Uterus (tissue), 4 donors: ENCODE data around the gene PDIA6. TPM values are rescaled to one million over a fixed set of nuclear protein-coding genes. Genes with fewer than 3 reads are reported as not detected.

ENCODE experiments used
- DNase-seq, 2 donors: peaks; one replicate each; pipeline ENCODE4 v3.0.0-alpha.2; 2019 to 2020
- H3K27ac ChIP-seq, 2 donors: fragments of 200-600 bp; sonication (generic); 1 replicate in 1 of 2; 2 replicates in 1 of 2; pipeline ENCODE4 v1.5.1; 2016 to 2018
- H3K27me3 ChIP-seq, 2 donors: fragments of 200-600 bp; sonication (generic); one replicate each; pipeline ENCODE4 v1.5.1; 2018 to 2019; ENCODE audit warnings: control low read depth in 1 of 2
- H3K36me3 ChIP-seq, 2 donors: fragments of 200-600 bp; sonication (generic); one replicate each; pipeline ENCODE4 v1.5.1; 2019; ENCODE audit warnings: control low read depth in 1 of 2
- H3K4me1 ChIP-seq, 2 donors: fragments of 200-600 bp; sonication (generic); one replicate each; pipeline ENCODE4 v1.5.1; 2018 to 2019; ENCODE audit warnings: control low read depth in 1 of 2
- H3K4me3 ChIP-seq, 2 donors: fragments of 200-600 bp; sonication (generic); 1 replicate in 1 of 2; 2 replicates in 1 of 2; pipeline ENCODE4 v1.5.1; 2018 to 2019; ENCODE audit warnings: mild to moderate bottlenecking in 1 of 2
- H3K9me3 ChIP-seq, 2 donors: fragments of 200-600 bp; sonication (generic); one replicate each; pipeline ENCODE4 v1.5.1; 2019; ENCODE audit warnings: control low read depth in 1 of 2
- POLR2A ChIP-seq, 2 donors: fragments of 450-650 bp; IDR thresholded peaks; one replicate each; pipeline ENCODE4 v1.6.1; 2016; ENCODE audit warnings: antibody characterized with exemption in 2 of 2, mild to moderate bottlenecking in 1 of 2, moderate library complexity in 1 of 2
- intact Hi-C: fragments of 100-400 bp; cut with DNase I; formaldehyde crosslinking; loops from one replicate; pipeline ENCODE4 v1.15.1; 2023; ENCODE audit warnings: low total_unique reads
- total RNA-seq, 4 donors: library from RNA; depleted of rRNA in 3 of 4; stranded (reverse); fragments of >200 nt in 3 of 4; gene quantifications; one replicate each; pipeline versions ENCODE4 v1.1.0 to v1.2.4, GENCODE V29; 2014 to 2023
- TF ChIP-seq, protein P1 (sequence below), 4 experiments: fragments of 200-600 bp in 2 of 4; fragments of 450-650 bp in 2 of 4; sonication (generic) in 2 of 4; IDR thresholded peaks; one replicate each; pipeline ENCODE4 v1.5.1; 2016 to 2019; ENCODE audit warnings: antibody characterized with exemption in 4 of 4, mild to moderate bottlenecking in 2 of 4, moderate library complexity in 1 of 4
- donor health status: DM: yes; HTN: yes; CAD: no.

The PDIA6 gene
- total RNA-seq, 4 donors from 2014 or later = 53.0 to 257 (median 89.0) TPM

- Histone ChIP-seq H3K4me3 (no peak overlapping the region), H3K4me1 (no peaks in the 10 kb centered on the region), H3K36me3 (no peaks in the 10 kb centered on the region), H3K27ac (no peak overlapping the region), H3K27me3 (no peaks in the 10 kb centered on the region), H3K9me3 (peaks cover 0 to 10% of the 10 kb centered on the region in 2 donors)
- TF ChIP-seq POLR2A (IDR thresholded peaks at IDR 0.05) = no peak
- TF ChIP-seq, protein P1, sequence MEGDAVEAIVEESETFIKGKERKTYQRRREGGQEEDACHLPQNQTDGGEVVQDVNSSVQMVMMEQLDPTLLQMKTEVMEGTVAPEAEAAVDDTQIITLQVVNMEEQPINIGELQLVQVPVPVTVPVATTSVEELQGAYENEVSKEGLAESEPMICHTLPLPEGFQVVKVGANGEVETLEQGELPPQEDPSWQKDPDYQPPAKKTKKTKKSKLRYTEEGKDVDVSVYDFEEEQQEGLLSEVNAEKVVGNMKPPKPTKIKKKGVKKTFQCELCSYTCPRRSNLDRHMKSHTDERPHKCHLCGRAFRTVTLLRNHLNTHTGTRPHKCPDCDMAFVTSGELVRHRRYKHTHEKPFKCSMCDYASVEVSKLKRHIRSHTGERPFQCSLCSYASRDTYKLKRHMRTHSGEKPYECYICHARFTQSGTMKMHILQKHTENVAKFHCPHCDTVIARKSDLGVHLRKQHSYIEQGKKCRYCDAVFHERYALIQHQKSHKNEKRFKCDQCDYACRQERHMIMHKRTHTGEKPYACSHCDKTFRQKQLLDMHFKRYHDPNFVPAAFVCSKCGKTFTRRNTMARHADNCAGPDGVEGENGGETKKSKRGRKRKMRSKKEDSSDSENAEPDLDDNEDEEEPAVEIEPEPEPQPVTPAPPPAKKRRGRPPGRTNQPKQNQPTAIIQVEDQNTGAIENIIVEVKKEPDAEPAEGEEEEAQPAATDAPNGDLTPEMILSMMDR (IDR thresholded peaks at IDR 0.05) = no peak
- DNase-seq = no peak
- intact Hi-C loops = no loop called here
Observed at GRCh38 chr2:10845640-10846039, 33.1 kb upstream of the PDIA6 start.

GRCh38 chr2:10844097-10844496, 31.5 kb upstream of the PDIA6 start:
- intact Hi-C loops = no loop called here
- DNase-seq = no peak
- Histone ChIP-seq H3K27me3 (no peaks in the 10 kb centered on the region), H3K9me3 (peaks cover 0 to 12% of the 10 kb centered on the region in 2 donors), H3K27ac (no peak overlapping the region), H3K36me3 (no peaks in the 10 kb centered on the region), H3K4me3 (no peak overlapping the region), H3K4me1 (no peaks in the 10 kb centered on the region)
- TF ChIP-seq POLR2A (IDR thresholded peaks at IDR 0.05) = no peak
- TF ChIP-seq, protein P1 (IDR thresholded peaks at IDR 0.05) = no peak

DNA sequence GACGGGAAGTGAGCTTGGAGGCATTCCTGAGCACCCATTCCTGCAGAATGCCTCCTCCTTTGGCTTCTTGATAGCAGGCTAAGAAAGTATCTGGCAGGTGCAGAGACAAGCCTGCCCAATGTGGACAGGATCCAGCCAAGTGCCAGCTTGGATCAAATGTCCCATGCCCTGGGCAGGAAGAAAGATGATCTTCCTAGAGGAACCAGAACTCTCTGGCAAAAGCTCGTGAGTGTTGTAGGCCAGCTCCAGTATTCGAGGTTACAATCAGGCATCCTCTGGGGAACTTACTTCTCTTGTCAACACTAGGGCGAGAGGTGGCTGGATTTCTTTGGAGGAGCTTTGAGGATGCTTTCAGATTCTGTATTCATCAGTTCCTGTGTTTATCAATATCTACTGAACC, 29.9 kb upstream of the PDIA6 start:
- TF ChIP-seq, protein P1 (IDR thresholded peaks at IDR 0.05) = no peak
- TF ChIP-seq POLR2A (IDR thresholded peaks at IDR 0.05) = no peak
- H3K27ac ChIP-seq = no peak overlapping the region
- H3K27me3 ChIP-seq = no peaks in the 10 kb centered on the region
- no peak for DNase-seq
- H3K4me1 ChIP-seq = no peaks in the 10 kb centered on the region
- peaks cover 0 to 12% of the 10 kb centered on the region in 2 donors for H3K9me3 ChIP-seq
- H3K4me3 ChIP-seq = no peak overlapping the region
- H3K36me3 ChIP-seq = no peaks in the 10 kb centered on the region
- intact Hi-C loops = no loop called here

DNA sequence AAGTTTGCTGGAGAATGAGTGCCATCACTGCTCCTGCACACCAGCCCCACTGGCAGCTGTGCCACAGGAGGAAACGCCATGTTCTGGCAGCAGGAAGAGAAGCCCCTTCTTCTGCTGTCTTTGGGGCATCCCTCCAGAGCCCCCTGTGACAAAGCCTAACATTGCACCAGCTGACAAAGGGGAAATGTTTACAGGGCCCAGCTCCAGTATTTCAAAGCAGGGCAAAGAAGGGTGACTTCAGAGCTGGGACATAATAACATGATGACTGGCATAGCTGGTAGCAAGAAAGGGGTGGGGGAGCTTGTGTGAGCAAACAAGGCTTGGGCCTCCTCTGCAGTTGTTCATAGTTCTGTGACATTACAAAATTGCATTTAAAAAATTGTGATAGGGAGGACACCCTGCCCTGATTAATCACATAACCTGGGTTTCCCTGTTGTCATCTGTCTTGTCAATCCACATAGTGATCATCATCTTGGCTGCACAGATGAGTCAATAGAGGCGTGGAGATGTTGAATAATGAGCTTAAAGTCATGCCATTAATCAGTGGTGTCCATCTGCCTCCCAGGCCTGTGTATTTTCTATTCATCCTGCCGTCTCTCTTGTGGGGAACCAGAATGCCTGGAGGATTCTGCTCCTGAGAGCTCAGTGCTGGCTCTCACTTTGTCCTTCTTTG, 29.1 kb upstream of the PDIA6 start:
- Histone ChIP-seq H3K9me3 (peaks cover 0 to 12% of the 10 kb centered on the region in 2 donors), H3K4me1 (no peaks in the 10 kb centered on the region), H3K27ac (no peak overlapping the region), H3K27me3 (no peaks in the 10 kb centered on the region), H3K4me3 (no peak overlapping the region), H3K36me3 (no peaks in the 10 kb centered on the region)
- intact Hi-C loops = no loop called here
- TF ChIP-seq, protein P1 (IDR thresholded peaks at IDR 0.05) = no peak
- no peak for TF ChIP-seq POLR2A (IDR thresholded peaks at IDR 0.05)
- DNase-seq = no peak

DNA sequence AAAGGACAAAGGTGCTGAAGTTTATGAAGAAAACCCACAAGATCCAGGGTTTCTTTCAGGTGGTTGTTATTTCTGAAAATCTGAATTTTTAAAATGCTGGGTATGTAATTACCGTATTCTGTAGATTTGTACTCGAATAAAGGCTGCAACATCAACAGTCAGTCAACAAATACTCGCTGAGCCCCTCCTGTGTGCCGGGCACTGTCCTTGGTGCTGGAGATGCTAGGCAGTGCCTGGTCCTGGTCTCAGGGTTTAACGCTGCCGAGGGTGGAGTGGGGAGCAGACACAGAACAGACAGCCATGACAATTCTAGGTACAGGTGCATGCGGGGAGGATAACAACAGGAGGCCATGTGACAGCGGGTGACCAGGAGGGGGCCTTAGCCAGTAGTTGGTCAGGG, 27.2 kb upstream of the PDIA6 start:
- Histone ChIP-seq H3K27me3 (no peaks in the 10 kb centered on the region), H3K9me3 (peaks cover 0 to 12% of the 10 kb centered on the region in 2 donors), H3K4me3 (no peak overlapping the region), H3K4me1 (no peaks in the 10 kb centered on the region), H3K36me3 (no peaks in the 10 kb centered on the region), H3K27ac (no peak overlapping the region)
- intact Hi-C loops = no loop called here
- TF ChIP-seq, protein P1 (IDR thresholded peaks at IDR 0.05) = no peak
- TF ChIP-seq POLR2A (IDR thresholded peaks at IDR 0.05) = no peak
- no peak for DNase-seq
